Right renal cortex interstitium (tissue), 3 donors: ENCODE results near the gene IFNL1. TPM values are rescaled to one million over a fixed set of nuclear protein-coding genes. Genes with fewer than 3 reads are reported as not detected.
"Not testable (repeated sequence)": the region's sequence is repeated elsewhere in the genome, so short reads cannot be mapped to it uniquely, and the experiment has no call there.

ENCODE experiments used
- DNase-seq, 3 donors: peaks; one replicate each; pipeline ENCODE4 v3.0.0-alpha.2; 2013; ENCODE audit warnings: low read depth in 3 of 3, low spot score in 2 of 3
- polyA plus RNA-seq, 3 donors: library from polyadenylated mRNA; unstranded; fragments of 120-200 nt; gene quantifications; one replicate each; pipeline ENCODE4 v1.2.1, GENCODE V29; 2013; ENCODE audit not compliant: insufficient read length in 3 of 3

IFNL1 gene
- polyA plus RNA-seq, 3 donors: not detected

DNA sequence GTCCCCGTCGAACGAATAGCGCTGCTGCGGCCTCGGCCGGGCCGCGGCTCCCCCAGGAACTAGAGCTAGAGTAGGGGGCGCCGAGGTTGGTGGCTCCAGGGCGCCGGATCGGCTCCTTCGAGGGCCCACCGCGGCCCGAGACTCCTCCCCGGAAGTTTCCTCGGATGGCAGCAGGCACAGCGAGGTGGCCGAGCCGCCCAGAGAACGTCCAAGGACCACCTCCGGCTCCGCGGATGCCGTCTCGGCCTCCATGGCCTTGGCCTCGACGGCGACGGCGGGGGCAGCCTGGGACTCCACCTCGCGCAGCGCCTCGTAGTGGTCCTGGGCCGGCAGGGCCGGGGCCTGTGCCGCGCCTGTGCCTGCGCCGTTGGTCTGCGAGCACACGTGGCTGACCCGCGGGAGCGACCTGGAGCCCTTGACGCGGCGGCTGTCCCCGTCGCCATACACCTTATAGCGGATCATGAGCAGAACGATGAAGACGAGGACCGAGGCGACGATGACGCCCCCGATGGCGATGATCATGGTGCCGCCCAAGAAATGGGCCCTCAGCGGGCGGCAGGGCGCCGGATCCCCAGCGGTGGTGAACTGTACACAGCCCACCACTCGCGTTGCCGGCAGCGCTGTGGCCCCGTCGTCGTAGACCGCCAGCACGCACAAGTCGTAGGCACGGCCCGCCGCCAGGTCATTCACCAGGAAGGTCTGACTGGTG is 11.8 kb downstream of the IFNL1 start:
- no peak for DNase-seq

DNA sequence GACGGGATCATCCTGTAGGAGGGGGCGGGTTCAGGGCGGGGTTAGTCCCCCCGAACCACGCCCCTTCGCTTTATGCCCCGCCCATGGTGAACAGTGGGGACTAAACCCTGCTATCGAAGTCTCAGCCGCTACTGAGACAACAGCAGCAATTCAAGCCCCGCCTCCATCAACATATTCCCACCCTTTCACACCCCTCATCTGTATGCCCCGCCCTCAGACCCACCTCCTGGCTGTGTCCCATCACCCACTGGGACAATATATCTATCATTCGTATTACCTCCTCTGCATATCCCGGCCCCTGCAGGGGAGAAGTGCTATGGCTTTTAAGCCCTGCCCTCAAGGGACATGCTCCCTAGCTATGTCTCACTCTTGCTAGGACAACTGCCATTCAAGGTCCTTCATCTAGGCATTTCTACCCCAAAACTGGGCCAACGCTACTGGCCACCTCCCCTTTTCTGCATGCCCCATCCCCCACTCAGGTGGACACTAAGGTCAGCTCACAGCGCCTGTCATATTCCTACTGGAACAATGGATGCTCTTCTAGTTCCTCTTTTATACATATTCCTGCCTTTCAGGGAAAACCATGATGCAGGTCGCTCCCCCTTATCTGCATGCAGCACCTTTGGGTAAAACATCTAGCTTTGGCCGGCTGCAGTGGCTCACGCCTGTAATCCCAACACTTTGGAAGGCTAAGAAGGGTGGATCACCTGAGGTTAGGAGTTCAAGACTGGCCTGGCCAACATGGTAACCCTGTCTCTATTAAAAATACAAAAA is 12.5 kb downstream of the IFNL1 start:
- DNase-seq: no peak

DNA sequence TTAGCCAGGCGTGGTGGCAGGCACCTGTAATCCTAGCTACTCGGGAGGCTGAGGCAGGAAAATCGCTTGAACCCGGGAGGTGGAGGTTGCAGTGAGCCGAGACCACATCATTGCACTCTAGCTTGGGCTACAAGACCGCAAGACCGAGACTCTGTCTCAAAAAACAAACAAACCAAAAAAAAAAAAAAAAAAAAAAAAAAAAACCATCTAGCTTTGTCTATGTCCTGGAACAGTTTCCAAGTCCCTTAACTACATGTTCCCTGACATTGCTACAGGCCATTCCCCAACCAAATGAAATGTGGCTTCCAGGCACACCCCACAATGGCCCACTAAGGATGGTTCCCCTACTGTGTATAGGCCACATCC is 13.1 kb downstream of the IFNL1 start:
- not testable (repeated sequence) for DNase-seq

- DNase-seq: no peak
Observed at GRCh38 chr19:39310558-39311311, 14.5 kb downstream of the IFNL1 start.

GRCh38 chr19:39314016-39314728 is 18.0 kb downstream of the IFNL1 start:
- DNase-seq: no peak

DNA sequence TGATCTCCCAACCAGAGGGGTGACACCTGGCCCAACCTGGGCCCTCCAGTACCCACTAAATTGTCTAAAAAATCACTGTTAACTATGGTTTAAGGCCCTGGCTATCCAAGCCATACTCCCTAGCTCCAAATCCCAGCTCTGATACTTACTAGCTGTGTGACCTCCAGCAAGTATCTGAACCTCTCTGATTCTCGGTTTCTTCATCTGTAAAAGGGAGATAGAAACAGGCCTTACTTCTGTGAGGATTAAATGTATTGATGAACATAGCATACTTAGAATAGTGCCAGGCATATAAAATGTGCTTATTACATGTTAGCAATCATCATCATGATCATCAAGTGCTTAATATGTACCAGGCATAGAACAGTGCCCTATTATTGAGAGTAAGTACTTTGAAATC is 19.7 kb downstream of the IFNL1 start:
- no peak for DNase-seq

GRCh38 chr19:39316627-39317321 is 20.6 kb downstream of the IFNL1 start:
- no peak for DNase-seq

DNA sequence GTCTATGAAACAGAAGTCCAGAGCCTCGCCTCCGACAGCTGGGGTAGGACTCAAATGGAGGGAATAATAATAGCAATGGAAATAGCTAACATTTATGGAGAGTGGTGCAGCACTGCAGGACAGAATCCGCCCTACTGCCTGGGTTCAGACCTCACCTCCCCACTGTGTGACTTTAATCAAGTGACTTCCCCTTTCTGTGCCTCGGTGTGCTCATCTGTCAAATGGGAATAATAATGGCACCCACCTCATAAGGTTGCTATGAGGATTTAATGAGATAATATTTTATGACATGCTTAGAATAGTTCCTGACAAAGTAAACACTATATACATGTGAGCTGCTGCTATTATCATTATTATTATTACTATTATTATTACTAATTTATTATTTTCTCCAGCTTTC is 21.3 kb downstream of the IFNL1 start:
- DNase-seq: no peak

DNA sequence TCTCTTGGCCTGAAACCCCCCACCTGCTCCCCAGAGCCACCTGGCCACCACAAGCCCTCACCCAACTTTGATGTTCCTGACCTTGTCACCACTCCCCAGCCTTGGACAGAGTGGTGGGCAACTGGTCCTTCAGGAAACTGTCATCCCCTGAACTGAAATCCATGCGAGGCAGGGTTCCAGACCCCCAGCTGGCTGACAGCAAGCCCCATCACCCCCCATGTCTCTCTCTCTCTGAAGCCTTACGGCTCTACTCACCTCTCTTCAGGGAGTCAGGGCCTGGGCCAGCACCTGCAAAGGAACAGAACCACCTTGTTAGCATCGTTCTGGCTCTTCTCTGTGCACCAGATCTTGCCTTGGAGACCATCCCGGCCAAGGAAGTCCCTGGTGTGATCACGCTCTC is 21.9 kb downstream of the IFNL1 start:
- DNase-seq: no peak

- DNase-seq: no peak
Observed at GRCh38 chr19:39318690-39319089, 22.5 kb downstream of the IFNL1 start.

- DNase-seq: no peak
Observed at GRCh38 chr19:39319098-39319891, 23.1 kb downstream of the IFNL1 start.

GRCh38 chr19:39319892-39320248 is 23.7 kb downstream of the IFNL1 start:
- no peak for DNase-seq

GRCh38 chr19:39321117-39321831 is 25.1 kb downstream of the IFNL1 start:
- no peak for DNase-seq

- DNase-seq: no peak
Observed at GRCh38 chr19:39321832-39322176, 25.6 kb downstream of the IFNL1 start.

GRCh38 chr19:39324242-39324842 is 28.1 kb downstream of the IFNL1 start:
- no peak for DNase-seq

GRCh38 chr19:39325778-39326665 is 29.8 kb downstream of the IFNL1 start:
- no peak for DNase-seq

GRCh38 chr19:39327363-39328045 is 31.3 kb downstream of the IFNL1 start:
- no peak for DNase-seq
